Measurements from ENCODE around the gene AGBL2.
"Not testable (repeated sequence)": the region's sequence is repeated elsewhere in the genome, so short reads cannot be mapped to it uniquely, and the experiment has no call there.

The AGBL2 gene

GRCh38 chr11:47667135-47667534 lies 48.0 kb downstream of the AGBL2 start:
- no peak for DNase-seq
- Histone ChIP-seq H3K4me3 (ENCODE audit: low read depth, low read length) (no peak overlapping the region), H3K36me3 (replicated peaks) (no peaks in the 10 kb centered on the region), H3K27ac (no peak overlapping the region), H3K27me3 (replicated peaks) (no peaks in the 10 kb centered on the region)
- TF ChIP-seq CTCF (IDR thresholded peaks at IDR 0.05; ENCODE audit: low read depth, low read length, missing control alignments), result no peak
- in situ Hi-C loops (cut with HindIII; ENCODE audit: low pct_ligation_motif_present, low sequenced_read_pairs), result no loop called here

- H3K27ac ChIP-seq; DNase-seq; in situ Hi-C loops (cut with HindIII; ENCODE audit: low pct_ligation_motif_present, low sequenced_read_pairs); H3K4me3 ChIP-seq (ENCODE audit: low read depth, low read length); H3K36me3 ChIP-seq (replicated peaks); H3K27me3 ChIP-seq (replicated peaks): not testable (repeated sequence)
Measured at GRCh38 chr11:47664936-47665335, 50.2 kb downstream of the AGBL2 start.

GRCh38 chr11:47661245-47661644 lies 53.9 kb downstream of the AGBL2 start:
- no peak for DNase-seq
- in situ Hi-C loops (cut with HindIII; ENCODE audit: low pct_ligation_motif_present, low sequenced_read_pairs), result no loop called here
- H3K27ac ChIP-seq, result no peak overlapping the region
- H3K36me3 ChIP-seq (replicated peaks), result no peaks in the 10 kb centered on the region
- H3K4me3 ChIP-seq (ENCODE audit: low read depth, low read length), result no peak overlapping the region
- H3K27me3 ChIP-seq (replicated peaks), result no peaks in the 10 kb centered on the region
- TF ChIP-seq CTCF (IDR thresholded peaks at IDR 0.05; ENCODE audit: low read depth, low read length, missing control alignments), result no peak

GRCh38 chr11:47659276-47659675 lies 55.9 kb downstream of the AGBL2 start:
- DNase-seq, result no peak
- in situ Hi-C loops (cut with HindIII; ENCODE audit: low pct_ligation_motif_present, low sequenced_read_pairs), result no loop called here
- TF ChIP-seq CTCF (IDR thresholded peaks at IDR 0.05; ENCODE audit: low read depth, low read length, missing control alignments), result no peak
- no peak overlapping the region for H3K27ac ChIP-seq
- H3K36me3 ChIP-seq (replicated peaks), result no peaks in the 10 kb centered on the region
- no peak overlapping the region for H3K4me3 ChIP-seq (ENCODE audit: low read depth, low read length)
- H3K27me3 ChIP-seq (replicated peaks), result no peaks in the 10 kb centered on the region

GRCh38 chr11:47656260-47656885 lies 58.8 kb downstream of the AGBL2 start:
- DNase-seq, result no peak
- H3K4me3 ChIP-seq (ENCODE audit: low read depth, low read length), result no peak overlapping the region
- TF ChIP-seq CTCF (IDR thresholded peaks at IDR 0.05; ENCODE audit: low read depth, low read length, missing control alignments), result no peak
- H3K27ac ChIP-seq, result no peak overlapping the region
- H3K27me3 ChIP-seq (replicated peaks), result no peaks in the 10 kb centered on the region
- in situ Hi-C loops (cut with HindIII; ENCODE audit: low pct_ligation_motif_present, low sequenced_read_pairs), result no loop called here
- H3K36me3 ChIP-seq (replicated peaks), result no peaks in the 10 kb centered on the region

- DNase-seq, result no peak
- H3K27ac ChIP-seq, result no peak overlapping the region
- H3K36me3 ChIP-seq (replicated peaks), result no peaks in the 10 kb centered on the region
- TF ChIP-seq CTCF (IDR thresholded peaks at IDR 0.05; ENCODE audit: low read depth, low read length, missing control alignments), result no peak
- H3K27me3 ChIP-seq (replicated peaks), result no peaks in the 10 kb centered on the region
- H3K4me3 ChIP-seq (ENCODE audit: low read depth, low read length), result no peak overlapping the region
- in situ Hi-C loops (cut with HindIII; ENCODE audit: low pct_ligation_motif_present, low sequenced_read_pairs), result no loop called here
Measured at GRCh38 chr11:47651818-47652469, 63.2 kb downstream of the AGBL2 start.

All from brain microvascular endothelial cell (primary cell).